Naive thymus-derived CD4-positive, alpha-beta T cell (primary cell): Measurements from ENCODE around the gene MGRN1. TPM values are rescaled to one million over a fixed set of nuclear protein-coding genes. Genes with fewer than 3 reads are reported as not detected.

Source experiments
- ATAC-seq: fragments of 150-1000 bp; cut with Tn5 transposase; 2 replicates; pipeline ENCODE4 v1.10.0; 2021; ENCODE audit warnings: mild to moderate bottlenecking, moderate library complexity
- CTCF ChIA-PET: fragments of 350-600 bp; sonication (Branson Sonifier 250); formaldehyde crosslinking; loops from one replicate; lab custom pipeline; 2021; ENCODE audit warnings: antibody characterized with exemption; lab: Charles Lee
- POLR2A ChIA-PET: fragments of 350-600 bp; sonication (Branson Sonifier 250); formaldehyde crosslinking; loops from one replicate; lab custom pipeline; 2021; ENCODE audit warnings: antibody characterized with exemption, inconsistent platforms; lab: Charles Lee
- DNase-seq, 9 donors: peaks; one replicate each; pipeline versions ENCODE4 v3.0.0 to v3.0.0-alpha.2; 2020 to 2022; ENCODE audit warnings: mixed read lengths in 1 of 9
- H3K27ac ChIP-seq: one replicate; pipeline ENCODE4 v1.7.0; 2013; ENCODE audit warnings: mild to moderate bottlenecking, low read depth, low read length, moderate library complexity
- H3K27me3 ChIP-seq, 2 donors: one replicate each; pipeline ENCODE4 v1.7.0; 2013; ENCODE audit warnings: low read length in 2 of 2, mild to moderate bottlenecking in 2 of 2, moderate library complexity in 2 of 2; ENCODE audit not compliant: control insufficient read depth in 2 of 2, insufficient read depth in 2 of 2
- H3K36me3 ChIP-seq, 3 experiments: 1 replicate in 2 of 3; 2 replicates in 1 of 3; pipeline ENCODE4 v1.7.0; 2013; ENCODE audit warnings: low read length in 3 of 3, mild to moderate bottlenecking in 3 of 3, moderate library complexity in 1 of 3; ENCODE audit not compliant: insufficient read depth in 3 of 3, control insufficient read depth in 2 of 3
- H3K4me1 ChIP-seq, 2 donors: one replicate each; pipeline ENCODE4 v1.7.0; 2013; ENCODE audit warnings: low read length in 2 of 2, mild to moderate bottlenecking in 2 of 2, moderate library complexity in 1 of 2; ENCODE audit not compliant: control insufficient read depth in 2 of 2, insufficient read depth in 2 of 2
- H3K4me3 ChIP-seq: 2 replicates; pipeline ENCODE4 v1.7.0; 2013; ENCODE audit warnings: mild to moderate bottlenecking, low read length
- H3K9me3 ChIP-seq, 3 experiments: 1 replicate in 2 of 3; 2 replicates in 1 of 3; pipeline ENCODE4 v1.7.0; 2013; ENCODE audit warnings: low read length in 3 of 3; ENCODE audit not compliant: control insufficient read depth in 2 of 3
- H3K27ac Mint-ChIP-seq, 9 donors: one replicate each; pipeline ENCODE4 v1.8.0; 2020 to 2022; ENCODE audit warnings: mixed read lengths in 9 of 9, mild to moderate bottlenecking in 8 of 9, moderate library complexity in 5 of 9, inconsistent platforms in 2 of 9
- H3K27me3 Mint-ChIP-seq, 5 donors: one replicate each; pipeline ENCODE4 v1.8.0; 2021 to 2022; ENCODE audit warnings: mixed read lengths in 5 of 5, mild to moderate bottlenecking in 1 of 5
- H3K36me3 Mint-ChIP-seq, 5 donors: one replicate each; pipeline ENCODE4 v1.8.0; 2020 to 2022; ENCODE audit warnings: mixed read lengths in 5 of 5, mild to moderate bottlenecking in 3 of 5, inconsistent platforms in 1 of 5
- H3K4me1 Mint-ChIP-seq, 7 donors: one replicate each; pipeline ENCODE4 v1.8.0; 2020 to 2022; ENCODE audit warnings: mixed read lengths in 7 of 7, mild to moderate bottlenecking in 3 of 7, inconsistent platforms in 1 of 7
- H3K4me3 Mint-ChIP-seq, 10 donors: one replicate each; pipeline ENCODE4 v1.8.0; 2020 to 2022; ENCODE audit warnings: mild to moderate bottlenecking in 10 of 10, mixed read lengths in 10 of 10, moderate library complexity in 6 of 10, inconsistent platforms in 2 of 10
- H3K9me3 Mint-ChIP-seq, 11 donors: one replicate each; pipeline ENCODE4 v1.8.0; 2020 to 2022; ENCODE audit warnings: mixed read lengths in 11 of 11, mild to moderate bottlenecking in 4 of 11, inconsistent platforms in 1 of 11, moderate library complexity in 1 of 11
- intact Hi-C, 2 donors: fragments of 100-400 bp; cut with micrococcal nuclease; formaldehyde crosslinking; loops; one replicate each; pipeline ENCODE4 v1.15.1; 2023
- polyA plus RNA-seq, 2 donors: library from polyadenylated mRNA; unstranded; fragments of 300-500 nt; fragmentation: Illumina TruSeq; gene quantifications; one replicate each; pipeline ENCODE4 v1.2.3, GENCODE V29; 2021
- total RNA-seq, 6 experiments: library from RNA in 5 of 6; stranded (reverse) in 5 of 6; gene quantifications; 1 replicate in 5 of 6; 2 replicates in 1 of 6; pipeline ENCODE4 v1.2.3 and lab custom pipeline; 2021 to 2026

Gene MGRN1
- total and polyA plus RNA-seq, 7 experiments from 2014 or later: 4.9 to 103 (median 71.1) TPM

- H3K36me3 ChIP-seq: peaks cover 0 to 65% (median 13%) of the 10 kb centered on the region in 3 experiments
- Mint-ChIP-seq H3K4me3 (no peak overlapping the region), H3K36me3 (peaks cover 6 to 29% (median 11%) of the 10 kb centered on the region in 5 donors), H3K9me3 (no peaks in the 10 kb centered on the region), H3K27ac (no peak overlapping the region), H3K4me1 (peaks cover 0 to 7% (median 0%) of the 10 kb centered on the region in 7 donors), H3K27me3 (no peaks in the 10 kb centered on the region)
- ChIA-PET CTCF (no interaction called here), POLR2A (interaction anchor here (1.5 kb wide), 1 partner anchor 11 kb away, joined by 5 read pairs; the partner anchor contains the start of gene NUDT16L1)
- intact Hi-C loops: no loop called here
- no peaks in the 10 kb centered on the region for H3K27me3 ChIP-seq
- no peak overlapping the region for H3K4me3 ChIP-seq
- ATAC-seq (no peak), DNase-seq (no peak)
- H3K4me1 ChIP-seq: no peaks in the 10 kb centered on the region
- H3K27ac ChIP-seq: no peak overlapping the region
- H3K9me3 ChIP-seq: no peaks in the 10 kb centered on the region
These were observed 79.9 kb downstream of the MGRN1 start for GRCh38 chr16:4704491-4704890.

- CTCF ChIA-PET: no interaction called here
- peaks cover 2 to 29% (median 12%) of the 10 kb centered on the region in 5 donors for H3K36me3 Mint-ChIP-seq
- no peaks in the 10 kb centered on the region for H3K27me3 ChIP-seq
These were observed 80.3 kb downstream of the MGRN1 start for GRCh38 chr16:4704913-4705312.

DNA sequence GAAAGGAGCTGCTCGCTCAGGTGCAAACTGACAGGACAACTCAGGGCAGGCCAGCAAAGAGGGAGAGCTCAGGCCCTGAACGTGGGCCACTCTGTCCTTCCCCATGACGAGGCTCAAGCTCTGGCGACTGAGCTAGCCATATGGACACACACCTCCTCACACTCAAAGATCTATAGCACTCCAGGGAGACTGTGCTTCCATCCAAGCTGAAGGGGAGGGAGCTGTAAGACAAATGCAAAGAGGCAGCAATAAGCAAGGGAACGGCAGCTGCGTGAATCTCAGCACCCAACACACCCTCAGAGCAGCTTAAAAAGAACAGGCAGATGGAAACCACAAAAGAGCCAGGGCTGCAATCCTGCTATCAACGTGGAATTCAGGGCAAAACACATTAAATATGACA, 82.2 kb downstream of the MGRN1 start:
- H3K9me3 Mint-ChIP-seq: no peaks in the 10 kb centered on the region
- H3K36me3 ChIP-seq: peaks cover 0 to 49% (median 13%) of the 10 kb centered on the region in 3 experiments
- no peaks in the 10 kb centered on the region for H3K4me1 ChIP-seq
- ChIA-PET CTCF (interaction anchor here (0.7 kb wide), 1 partner anchor 728 kb away, joined by 3 read pairs; no protein-coding TSS in a partner anchor), POLR2A (no interaction called here)
- no peak overlapping the region for H3K27ac Mint-ChIP-seq
- H3K27ac ChIP-seq: no peak overlapping the region
- no peaks in the 10 kb centered on the region for H3K27me3 Mint-ChIP-seq
- intact Hi-C loops: no loop called here
- H3K4me3 Mint-ChIP-seq: no peak overlapping the region
- peaks cover 0 to 2% (median 0%) of the 10 kb centered on the region in 7 donors for H3K4me1 Mint-ChIP-seq
- DNase-seq (no peak), ATAC-seq (no peak)
- H3K4me3 ChIP-seq: no peak overlapping the region
- no peaks in the 10 kb centered on the region for H3K27me3 ChIP-seq
- H3K9me3 ChIP-seq: no peaks in the 10 kb centered on the region
- peaks cover 4 to 38% (median 12%) of the 10 kb centered on the region in 5 donors for H3K36me3 Mint-ChIP-seq

More at GRCh38 chr16:4704913-4705312, 80.3 kb downstream of the MGRN1 start:
- POLR2A ChIA-PET: interaction anchor here (1.5 kb wide), 1 partner anchor 12 kb away, joined by 5 read pairs; the partner anchor contains the start of gene NUDT16L1
- Mint-ChIP-seq H3K27me3 (no peaks in the 10 kb centered on the region), H3K4me3 (no peak overlapping the region), H3K4me1 (peaks cover 0 to 4% (median 0%) of the 10 kb centered on the region in 7 donors), H3K27ac (no peak overlapping the region), H3K9me3 (no peaks in the 10 kb centered on the region)
- Histone ChIP-seq H3K4me1 (no peaks in the 10 kb centered on the region), H3K9me3 (no peaks in the 10 kb centered on the region), H3K27ac (no peak overlapping the region), H3K36me3 (peaks cover 0 to 62% (median 13%) of the 10 kb centered on the region in 3 experiments), H3K4me3 (no peak overlapping the region)
- ATAC-seq: no peak
- intact Hi-C loops: no loop called here
- DNase-seq: no peak

- Histone ChIP-seq H3K9me3 (no peaks in the 10 kb centered on the region), H3K27ac (no peak overlapping the region), H3K4me3 (no peak overlapping the region), H3K4me1 (no peaks in the 10 kb centered on the region), H3K36me3 (peaks cover 0 to 45% (median 18%) of the 10 kb centered on the region in 3 experiments), H3K27me3 (no peaks in the 10 kb centered on the region)
- intact Hi-C loops: no loop called here
- H3K4me3 Mint-ChIP-seq: no peak overlapping the region
- DNase-seq (no peak), ATAC-seq (no peak)
- no peaks in the 10 kb centered on the region for H3K9me3 Mint-ChIP-seq
- ChIA-PET POLR2A (interaction anchor here (1.1 kb wide), 1 partner anchor 16 kb away, joined by 3 read pairs; the partner anchor contains the start of gene NUDT16L1), CTCF (no interaction called here)
- H3K4me1 Mint-ChIP-seq: peaks cover 0 to 2% (median 0%) of the 10 kb centered on the region in 7 donors
- H3K36me3 Mint-ChIP-seq: peaks cover 6 to 53% (median 12%) of the 10 kb centered on the region in 5 donors
- no peaks in the 10 kb centered on the region for H3K27me3 Mint-ChIP-seq
- no peak overlapping the region for H3K27ac Mint-ChIP-seq
These were observed 84.9 kb downstream of the MGRN1 start for GRCh38 chr16:4709481-4709880.

DNA sequence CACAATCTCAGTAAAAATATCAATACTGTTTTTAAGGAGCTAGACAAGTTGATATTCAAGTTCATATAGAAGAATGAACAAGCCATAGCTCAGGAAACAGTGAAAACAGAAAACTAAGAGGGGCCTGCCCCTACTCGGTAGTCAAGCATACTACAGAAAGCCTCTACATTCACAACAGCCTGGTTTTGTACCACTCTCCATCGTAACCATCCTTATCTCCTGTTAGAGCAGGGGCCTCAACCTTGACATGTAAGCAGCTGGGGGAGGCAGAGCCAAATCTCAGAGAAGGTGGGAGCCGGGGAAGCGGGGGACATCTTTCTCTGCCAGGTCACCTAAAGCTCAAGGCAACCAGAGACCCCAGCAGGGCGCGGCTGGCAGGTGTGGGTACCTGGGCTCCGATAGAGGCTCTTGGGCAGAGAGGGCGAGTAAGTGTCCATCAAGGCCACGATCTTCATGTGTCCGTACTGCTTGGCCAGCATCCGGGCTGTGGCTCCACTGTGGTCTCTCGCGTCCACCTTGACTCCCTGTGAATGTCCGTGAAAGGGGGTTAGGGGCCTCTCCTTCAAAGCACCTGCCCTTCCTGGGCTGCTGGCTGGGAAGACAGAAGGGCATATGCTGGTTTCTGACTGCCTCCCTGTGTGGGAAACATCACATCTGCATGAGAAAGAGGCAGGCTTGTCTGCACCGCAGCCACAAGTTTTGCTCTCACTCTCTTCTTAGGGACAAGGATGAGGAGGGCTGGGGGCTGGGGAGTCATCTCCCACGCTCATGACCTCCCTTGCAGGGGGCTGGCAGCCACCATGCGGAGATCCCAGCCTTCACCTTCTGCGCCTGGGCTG, 89.3 kb downstream of the MGRN1 start:
- ChIA-PET POLR2A (interaction anchor here (1.4 kb wide), 1 partner anchor 18 kb away, joined by 3 read pairs; no protein-coding TSS in a partner anchor), CTCF (no interaction called here)
- no peak overlapping the region for H3K4me3 Mint-ChIP-seq
- Histone ChIP-seq H3K4me3 (no peak overlapping the region), H3K9me3 (no peaks in the 10 kb centered on the region), H3K36me3 (peaks cover 0 to 36% (median 5%) of the 10 kb centered on the region in 3 experiments), H3K27me3 (no peaks in the 10 kb centered on the region), H3K4me1 (no peaks in the 10 kb centered on the region), H3K27ac (no peak overlapping the region)
- H3K9me3 Mint-ChIP-seq: no peaks in the 10 kb centered on the region
- H3K4me1 Mint-ChIP-seq: no peaks in the 10 kb centered on the region
- intact Hi-C loops: no loop called here
- no peaks in the 10 kb centered on the region for H3K27me3 Mint-ChIP-seq
- H3K27ac Mint-ChIP-seq: no peak overlapping the region
- DNase-seq (no peak), ATAC-seq (no peak)
- peaks cover 3 to 30% (median 7%) of the 10 kb centered on the region in 5 donors for H3K36me3 Mint-ChIP-seq

DNA sequence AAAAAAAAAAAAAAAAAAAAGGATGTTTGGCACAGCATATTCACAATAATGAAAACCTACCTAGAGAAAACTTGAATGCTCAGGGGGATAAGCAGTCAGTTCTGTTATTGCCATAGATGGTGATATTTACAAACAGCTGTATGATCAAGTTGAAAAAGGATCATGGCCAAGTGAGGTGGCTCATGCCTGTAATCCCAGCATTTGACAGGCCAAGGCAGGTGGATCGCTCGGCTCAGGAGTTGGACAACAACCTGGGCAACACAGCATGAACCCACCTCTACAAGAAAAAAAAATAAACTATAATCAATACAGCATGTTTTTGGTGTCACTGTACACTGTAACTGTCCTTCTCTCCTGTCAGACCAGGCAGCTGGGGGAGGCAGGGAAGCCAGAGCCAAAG, 90.4 kb downstream of the MGRN1 start:
- Histone ChIP-seq H3K27ac (no peak overlapping the region), H3K4me1 (no peaks in the 10 kb centered on the region), H3K4me3 (no peak overlapping the region), H3K9me3 (no peaks in the 10 kb centered on the region), H3K27me3 (no peaks in the 10 kb centered on the region), H3K36me3 (peaks cover 0 to 40% (median 5%) of the 10 kb centered on the region in 3 experiments)
- H3K9me3 Mint-ChIP-seq: no peaks in the 10 kb centered on the region
- H3K36me3 Mint-ChIP-seq: peaks cover 0 to 27% (median 4%) of the 10 kb centered on the region in 5 donors
- intact Hi-C loops: no loop called here
- POLR2A ChIA-PET: no interaction called here
- H3K4me1 Mint-ChIP-seq: no peaks in the 10 kb centered on the region
- ATAC-seq (no peak), DNase-seq (no peak)
- CTCF ChIA-PET: no interaction called here
- H3K27ac Mint-ChIP-seq: peak overlapping the region in 2 of 9 donors; percentile 47 to 70
- no peak overlapping the region for H3K4me3 Mint-ChIP-seq
- no peaks in the 10 kb centered on the region for H3K27me3 Mint-ChIP-seq
